HEK293 (cell line): Measurements from ENCODE around the gene CBX1.

Experiments used
- ATF2 ChIP-seq: fragments of 450-650 bp; formaldehyde crosslinking; IDR thresholded peaks from 2 replicates; pipeline ENCODE4 v1.5.1; 2016; ENCODE audit warnings: missing biosample characterization, missing genetic modification characterization, low read depth
- HIC1 ChIP-seq: fragments of 450-650 bp; formaldehyde crosslinking; IDR thresholded peaks from 2 replicates; pipeline ENCODE4 v1.5.1; 2016; ENCODE audit warnings: missing biosample characterization, missing genetic modification characterization
- IKZF3 ChIP-seq: fragments of 450-650 bp; IDR thresholded peaks from 2 replicates; pipeline ENCODE4 v1.5.0; 2018; ENCODE audit warnings: missing biosample characterization, mild to moderate bottlenecking, missing genetic modification characterization, moderate library complexity
- MZF1 ChIP-seq: fragments of 450-650 bp; formaldehyde crosslinking; IDR thresholded peaks from 2 replicates; pipeline ENCODE4 v1.5.1; 2017; ENCODE audit warnings: missing biosample characterization, missing genetic modification characterization, borderline replicate concordance
- PRDM6 ChIP-seq: fragments of 450-650 bp; formaldehyde crosslinking; IDR thresholded peaks from 2 replicates; pipeline ENCODE4 v1.5.1; 2017; ENCODE audit warnings: missing biosample characterization, missing genetic modification characterization
- ZBTB44 ChIP-seq: fragments of 450-650 bp; IDR thresholded peaks from 2 replicates; pipeline ENCODE4 v1.5.1; 2018; ENCODE audit warnings: missing biosample characterization, mild to moderate bottlenecking, missing genetic modification characterization
- ZBTB48 ChIP-seq: fragments of 450-650 bp; formaldehyde crosslinking; IDR thresholded peaks from 2 replicates; pipeline ENCODE4 v1.5.1; 2016; ENCODE audit warnings: missing biosample characterization, missing genetic modification characterization
- ZFP37 ChIP-seq: fragments of 450-650 bp; formaldehyde crosslinking; IDR thresholded peaks from 2 replicates; pipeline ENCODE4 v1.5.1; 2016; ENCODE audit warnings: missing biosample characterization, missing genetic modification characterization
- ZFP69B ChIP-seq: fragments of 450-650 bp; formaldehyde crosslinking; IDR thresholded peaks from 2 replicates; pipeline ENCODE4 v1.5.1; 2016; ENCODE audit warnings: missing biosample characterization, missing genetic modification characterization
- ZNF155 ChIP-seq: fragments of 450-650 bp; formaldehyde crosslinking; IDR thresholded peaks from 2 replicates; pipeline ENCODE4 v1.5.1; 2016; ENCODE audit warnings: missing biosample characterization, missing genetic modification characterization
- ZNF169 ChIP-seq: fragments of 450-650 bp; formaldehyde crosslinking; IDR thresholded peaks from 2 replicates; pipeline ENCODE4 v1.5.1; 2016; ENCODE audit warnings: missing biosample characterization, missing genetic modification characterization
- ZNF184 ChIP-seq: fragments of 450-650 bp; IDR thresholded peaks from 2 replicates; pipeline ENCODE4 v1.5.1; 2018; ENCODE audit warnings: missing biosample characterization, mild to moderate bottlenecking, missing genetic modification characterization
- ZNF223 ChIP-seq: fragments of 450-650 bp; formaldehyde crosslinking; IDR thresholded peaks from 2 replicates; pipeline ENCODE4 v1.5.1; 2016; ENCODE audit warnings: missing biosample characterization, missing genetic modification characterization
- ZNF26 ChIP-seq: fragments of 450-650 bp; formaldehyde crosslinking; IDR thresholded peaks from 2 replicates; pipeline ENCODE4 v1.5.1; 2016; ENCODE audit warnings: missing biosample characterization, missing genetic modification characterization
- ZNF280C ChIP-seq: fragments of 450-650 bp; formaldehyde crosslinking; IDR thresholded peaks from 2 replicates; pipeline ENCODE4 v1.5.1; 2016; ENCODE audit warnings: missing biosample characterization, missing genetic modification characterization
- ZNF292 ChIP-seq: fragments of 450-650 bp; formaldehyde crosslinking; IDR thresholded peaks from 2 replicates; pipeline ENCODE4 v1.5.1; 2016; ENCODE audit warnings: low read depth, missing biosample characterization, missing genetic modification characterization, borderline replicate concordance
- ZNF391 ChIP-seq: fragments of 450-650 bp; formaldehyde crosslinking; IDR thresholded peaks from 2 replicates; pipeline ENCODE4 v1.5.1; 2016; ENCODE audit warnings: low read depth, missing biosample characterization, missing genetic modification characterization, borderline replicate concordance
- ZNF398 ChIP-seq: fragments of 450-650 bp; formaldehyde crosslinking; IDR thresholded peaks from 2 replicates; pipeline ENCODE4 v1.5.1; 2017; ENCODE audit warnings: missing biosample characterization, missing genetic modification characterization
- ZNF416 ChIP-seq: fragments of 450-650 bp; formaldehyde crosslinking; IDR thresholded peaks from 2 replicates; pipeline ENCODE4 v1.5.1; 2016; ENCODE audit warnings: missing biosample characterization, missing genetic modification characterization
- ZNF473 ChIP-seq: fragments of 450-650 bp; formaldehyde crosslinking; IDR thresholded peaks from 2 replicates; pipeline ENCODE4 v1.5.1; 2017; ENCODE audit warnings: missing biosample characterization, missing genetic modification characterization
- ZNF544 ChIP-seq: fragments of 450-650 bp; formaldehyde crosslinking; IDR thresholded peaks from 2 replicates; pipeline ENCODE4 v1.5.0; 2017; ENCODE audit warnings: missing biosample characterization, missing genetic modification characterization
- ZNF548 ChIP-seq: fragments of 450-650 bp; formaldehyde crosslinking; IDR thresholded peaks from 2 replicates; pipeline ENCODE4 v1.5.1; 2016; ENCODE audit warnings: missing biosample characterization, missing genetic modification characterization
- ZNF561 ChIP-seq: fragments of 450-650 bp; IDR thresholded peaks from 2 replicates; pipeline ENCODE4 v1.5.1; 2018; ENCODE audit warnings: missing biosample characterization, missing genetic modification characterization, borderline replicate concordance
- ZNF610 ChIP-seq: fragments of 450-650 bp; formaldehyde crosslinking; IDR thresholded peaks from 2 replicates; pipeline ENCODE4 v1.5.1; 2016; ENCODE audit warnings: missing biosample characterization, missing genetic modification characterization, borderline replicate concordance
- ZNF701 ChIP-seq: fragments of 450-650 bp; formaldehyde crosslinking; IDR thresholded peaks from 2 replicates; pipeline ENCODE4 v1.5.1; 2016; ENCODE audit warnings: missing biosample characterization, missing genetic modification characterization
- ZNF792 ChIP-seq: fragments of 450-650 bp; formaldehyde crosslinking; IDR thresholded peaks from 2 replicates; pipeline ENCODE4 v1.5.1; 2016; ENCODE audit warnings: missing biosample characterization, missing genetic modification characterization
- ZSCAN30 ChIP-seq: fragments of 450-650 bp; IDR thresholded peaks from 2 replicates; pipeline ENCODE4 v1.5.1; 2018; ENCODE audit warnings: missing biosample characterization, mild to moderate bottlenecking, missing genetic modification characterization, moderate library complexity

CBX1 gene

GRCh38 chr17:48101012-48101720, at the start of gene CBX1 (continued):
- TF ChIP-seq ZBTB44 (tag by site-specific recombination) (peak; percentile 30; the same call in 1 of the 2 replicates), PRDM6 (tag by site-specific recombination) (no peak), ZFP69B (tag by site-specific recombination) (no peak), ZNF792 (tag by site-specific recombination) (0 out of 2 replicates have a peak, but pooled peaks have one; percentile 51), ZNF26 (tag by site-specific recombination) (no peak), ZNF561 (tag by site-specific recombination) (peak; percentile 67; the same call in 1 of the 2 replicates), ZNF280C (tag by site-specific recombination) (no peak), ZNF223 (no peak), ZNF292 (tag by site-specific recombination) (no peak), ZBTB48 (tag by site-specific recombination) (peak; percentile 38), ZNF155 (tag by site-specific recombination) (no peak), ATF2 (no peak), ZNF398 (tag by site-specific recombination) (peak; percentile 87), IKZF3 (peak; percentile 36), ZNF544 (tag by site-specific recombination) (no peak), ZNF548 (no peak; the same call in 1 of the 2 replicates), ZSCAN30 (tag by site-specific recombination) (peak; percentile 91), HIC1 (tag by site-specific recombination) (peak; percentile 44; the same call in 1 of the 2 replicates), ZNF169 (tag by site-specific recombination) (no peak), MZF1 (tag by site-specific recombination) (no peak), ZNF184 (tag by site-specific recombination) (no peak), ZFP37 (0 out of 2 replicates have a peak, but pooled peaks have one; percentile 14), ZNF473 (tag by site-specific recombination) (no peak), ZNF701 (no peak), ZNF416 (tag by site-specific recombination) (no peak), ZNF391 (tag by site-specific recombination) (no peak), ZNF610 (tag by site-specific recombination) (peak; percentile 66; the same call in 1 of the 2 replicates)
